WTC11 (cell line): ENCODE data around the gene VPS35L. TPM values are rescaled to one million over a fixed set of nuclear protein-coding genes. Genes with fewer than 3 reads are reported as not detected.

ENCODE experiments used
- ATAC-seq: fragments of 200-7000 bp; cut with Tn5 transposase; 2 replicates; pipeline ENCODE4 v1.10.0; 2021; ENCODE audit warnings: mild to moderate bottlenecking, moderate library complexity
- CTCF ChIA-PET: fragments of 300-600 bp; sonication (Branson Sonifier 250); formaldehyde crosslinking; loops from one replicate; lab custom pipeline; 2021; ENCODE audit warnings: antibody characterized with exemption; lab: Charles Lee
- POLR2A ChIA-PET: fragments of 350-600 bp; sonication (Branson Sonifier 250); formaldehyde crosslinking; loops from one replicate; lab custom pipeline; 2021; ENCODE audit warnings: antibody characterized with exemption; lab: Charles Lee
- DNase-seq: peaks from one replicate; pipeline ENCODE4 v3.0.0; 2021; ENCODE audit warnings: low spot score
- H3K27ac Mint-ChIP-seq: 2 replicates; pipeline ENCODE4 v1.8.0; 2021; ENCODE audit warnings: mixed read lengths
- H3K27me3 Mint-ChIP-seq: 2 replicates; pipeline ENCODE4 v1.8.0; 2021; ENCODE audit warnings: low read depth, mild to moderate bottlenecking, moderate library complexity, mixed read lengths
- H3K36me3 Mint-ChIP-seq: 2 replicates; pipeline ENCODE4 v1.8.0; 2021; ENCODE audit warnings: mixed read lengths
- H3K4me1 Mint-ChIP-seq: 2 replicates; pipeline ENCODE4 v1.8.0; 2022; ENCODE audit warnings: mixed read lengths
- H3K4me3 Mint-ChIP-seq: 2 replicates; pipeline ENCODE4 v1.8.0; 2021; ENCODE audit warnings: mild to moderate bottlenecking, moderate library complexity, mixed read lengths
- H3K9me3 Mint-ChIP-seq: 2 replicates; pipeline ENCODE4 v1.8.0; 2021; ENCODE audit warnings: mixed read lengths
- CREB1 ChIP-seq: sonication (generic); formaldehyde crosslinking; IDR thresholded peaks from 2 replicates; pipeline ENCODE4 v1.8.0; 2023; ENCODE audit warnings: mild to moderate bottlenecking, missing genetic modification reagents
- ELF4 ChIP-seq: sonication (generic); formaldehyde crosslinking; IDR thresholded peaks from 2 replicates; pipeline ENCODE4 v1.8.1; 2022; ENCODE audit warnings: low read depth, mild to moderate bottlenecking, moderate library complexity, missing genetic modification reagents
- ETV6 ChIP-seq: sonication (generic); formaldehyde crosslinking; IDR thresholded peaks from 2 replicates; pipeline ENCODE4 v1.8.1; 2022; ENCODE audit warnings: mild to moderate bottlenecking, missing genetic modification reagents
- FOXJ3 ChIP-seq: sonication (generic); formaldehyde crosslinking; IDR thresholded peaks from 2 replicates; pipeline ENCODE4 v1.9.0; 2021; ENCODE audit warnings: missing genetic modification reagents, mild to moderate bottlenecking, borderline replicate concordance
- FOXK1 ChIP-seq: sonication (generic); formaldehyde crosslinking; IDR thresholded peaks from 2 replicates; pipeline ENCODE4 v1.8.0; 2022; ENCODE audit warnings: mild to moderate bottlenecking, moderate library complexity, missing genetic modification reagents
- FOXP1 ChIP-seq: sonication (generic); formaldehyde crosslinking; IDR thresholded peaks from 2 replicates; pipeline ENCODE4 v1.8.0; 2022; ENCODE audit warnings: missing genetic modification reagents, mild to moderate bottlenecking, moderate library complexity, borderline replicate concordance
- GRHL2 ChIP-seq: fragments of 250-450 bp; sonication (Bioruptor Pico); IDR thresholded peaks from 2 replicates; pipeline ENCODE4 v1.8.0; 2022; ENCODE audit warnings: mild to moderate bottlenecking, moderate library complexity; ENCODE audit not compliant: insufficient replicate concordance, severe bottlenecking
- JAZF1 ChIP-seq: fragments of 250-450 bp; sonication (Bioruptor Pico); IDR thresholded peaks from 2 replicates; pipeline ENCODE4 v1.9.0; 2021; ENCODE audit warnings: moderate library complexity, mild to moderate bottlenecking, inconsistent platforms
- MLX ChIP-seq: sonication (generic); formaldehyde crosslinking; IDR thresholded peaks from 2 replicates; pipeline ENCODE4 v1.8.1; 2023; ENCODE audit warnings: mild to moderate bottlenecking, missing genetic modification reagents, moderate library complexity
- NR1H2 ChIP-seq: sonication (generic); formaldehyde crosslinking; IDR thresholded peaks from 2 replicates; pipeline ENCODE4 v1.9.0; 2021; ENCODE audit warnings: mild to moderate bottlenecking, moderate library complexity, missing genetic modification reagents
- OVOL2 ChIP-seq: fragments of 250-450 bp; sonication (Bioruptor Pico); IDR thresholded peaks from 2 replicates; pipeline ENCODE4 v1.9.0; 2021; ENCODE audit warnings: mild to moderate bottlenecking, borderline replicate concordance
- TEAD1 ChIP-seq: sonication (generic); formaldehyde crosslinking; IDR thresholded peaks from 2 replicates; pipeline ENCODE4 v1.8.0; 2022; ENCODE audit warnings: mild to moderate bottlenecking, missing genetic modification reagents
- ZNF138 ChIP-seq: sonication (generic); formaldehyde crosslinking; conservative IDR thresholded peaks from 2 replicates; pipeline ENCODE4 v1.8.1; 2022; ENCODE audit warnings: mild to moderate bottlenecking, moderate library complexity, missing genetic modification reagents
- ZNF219 ChIP-seq: sonication (generic); formaldehyde crosslinking; IDR thresholded peaks from 2 replicates; pipeline ENCODE4 v1.8.0; 2023; ENCODE audit warnings: missing genetic modification reagents, mild to moderate bottlenecking, borderline replicate concordance
- ZNF416 ChIP-seq: fragments of 250-450 bp; sonication (Bioruptor Pico); IDR thresholded peaks from 2 replicates; pipeline ENCODE4 v1.9.0; 2021; ENCODE audit warnings: mild to moderate bottlenecking, inconsistent platforms
- ZNF423 ChIP-seq: fragments of 250-450 bp; sonication (Bioruptor Pico); IDR thresholded peaks from 2 replicates; pipeline ENCODE4 v2.1.2; 2022; ENCODE audit warnings: mild to moderate bottlenecking, moderate library complexity
- ZNF532 ChIP-seq: fragments of 250-450 bp; sonication (Bioruptor Pico); IDR thresholded peaks from 2 replicates; pipeline ENCODE4 v1.9.0; 2021; ENCODE audit warnings: mild to moderate bottlenecking, borderline replicate concordance
- total RNA-seq: library from RNA; stranded (reverse); gene quantifications from 3 replicates; pipeline ENCODE4 v1.2.3, GENCODE V29; 2021
- TF ChIP-seq, protein P1 (sequence below): sonication (generic); formaldehyde crosslinking; IDR thresholded peaks from 2 replicates; pipeline ENCODE4 v1.8.1; 2022; ENCODE audit warnings: low read depth, missing genetic modification reagents, borderline replicate concordance
- TF ChIP-seq, protein P2 (sequence below): sonication (generic); formaldehyde crosslinking; IDR thresholded peaks from 2 replicates; pipeline ENCODE4 v1.8.1; 2022; ENCODE audit warnings: low read depth, mild to moderate bottlenecking, moderate library complexity, missing genetic modification reagents, borderline replicate concordance
- TF ChIP-seq, protein P3 (sequence below): sonication (generic); formaldehyde crosslinking; IDR thresholded peaks from 2 replicates; pipeline ENCODE4 v1.8.0; 2023; ENCODE audit warnings: missing genetic modification reagents
- TF ChIP-seq, protein P4 (sequence below): fragments of 250-450 bp; sonication (Bioruptor Pico); IDR thresholded peaks from 2 replicates; pipeline ENCODE4 v1.9.0; 2021; ENCODE audit warnings: mild to moderate bottlenecking

The VPS35L gene
- total RNA-seq, 1 experiment from 2014 or later: 59.7 TPM

GRCh38 chr16:19604911-19605310, 49.4 kb downstream of the VPS35L start:
- H3K9me3 Mint-ChIP-seq: peaks cover 11% of the 10 kb centered on the region
- TF ChIP-seq FOXK1 (CRISPR knock-in tag) (no peak), MLX (CRISPR knock-in tag) (no peak), FOXP1 (no peak), CREB1 (CRISPR knock-in tag) (no peak), FOXJ3 (CRISPR knock-in tag) (no peak), ZNF416 (CRISPR knock-in tag) (no peak), ZNF138 (CRISPR knock-in tag) (no peak), ELF4 (CRISPR knock-in tag) (no peak), NR1H2 (CRISPR knock-in tag) (no peak), TEAD1 (CRISPR knock-in tag) (no peak)
- TF ChIP-seq, protein P1, sequence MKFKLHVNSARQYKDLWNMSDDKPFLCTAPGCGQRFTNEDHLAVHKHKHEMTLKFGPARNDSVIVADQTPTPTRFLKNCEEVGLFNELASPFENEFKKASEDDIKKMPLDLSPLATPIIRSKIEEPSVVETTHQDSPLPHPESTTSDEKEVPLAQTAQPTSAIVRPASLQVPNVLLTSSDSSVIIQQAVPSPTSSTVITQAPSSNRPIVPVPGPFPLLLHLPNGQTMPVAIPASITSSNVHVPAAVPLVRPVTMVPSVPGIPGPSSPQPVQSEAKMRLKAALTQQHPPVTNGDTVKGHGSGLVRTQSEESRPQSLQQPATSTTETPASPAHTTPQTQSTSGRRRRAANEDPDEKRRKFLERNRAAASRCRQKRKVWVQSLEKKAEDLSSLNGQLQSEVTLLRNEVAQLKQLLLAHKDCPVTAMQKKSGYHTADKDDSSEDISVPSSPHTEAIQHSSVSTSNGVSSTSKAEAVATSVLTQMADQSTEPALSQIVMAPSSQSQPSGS (CRISPR knock-in tag): no peak
- TF ChIP-seq, all 79 proteins: peak for 0
- H3K27ac Mint-ChIP-seq: no peak overlapping the region
- DNase-seq (no peak), ATAC-seq (no peak)
- ChIA-PET POLR2A (no interaction called here), CTCF (no interaction called here)
- H3K27me3 Mint-ChIP-seq: no peaks in the 10 kb centered on the region
- H3K36me3 Mint-ChIP-seq: peaks cover 59% of the 10 kb centered on the region
- no peak overlapping the region for H3K4me3 Mint-ChIP-seq
- H3K4me1 Mint-ChIP-seq: 0 out of 2 replicates have a peak, but pooled peaks cover 6% of the 10 kb centered on the region

DNA sequence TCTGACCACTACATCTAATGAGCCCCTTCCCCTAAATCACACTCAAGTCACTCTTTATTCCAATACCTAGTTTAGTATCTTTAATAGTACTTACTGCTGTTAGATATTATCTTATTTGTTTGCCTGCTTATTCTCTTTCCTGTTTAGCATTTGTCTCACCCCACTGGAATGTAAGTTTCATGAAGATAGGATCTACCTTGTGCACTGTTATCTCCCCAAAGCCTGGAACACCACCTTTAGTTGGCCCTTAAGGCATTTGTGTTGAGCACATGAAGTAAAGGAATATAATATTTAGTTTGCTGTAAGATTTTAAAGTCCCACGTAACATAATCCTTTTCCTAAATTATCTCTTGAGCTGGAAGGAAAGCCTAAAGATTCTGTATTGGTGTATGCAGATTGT, 50.2 kb downstream of the VPS35L start:
- Mint-ChIP-seq H3K4me1 (0 out of 2 replicates have a peak, but pooled peaks cover 6% of the 10 kb centered on the region), H3K9me3 (peaks cover 11% of the 10 kb centered on the region), H3K27ac (no peak overlapping the region), H3K4me3 (no peak overlapping the region), H3K27me3 (no peaks in the 10 kb centered on the region), H3K36me3 (peaks cover 65% of the 10 kb centered on the region)
- TF ChIP-seq ZNF219 (CRISPR knock-in tag) (no peak), ETV6 (no peak), GRHL2 (CRISPR knock-in tag) (no peak), ZNF532 (CRISPR knock-in tag) (no peak), OVOL2 (CRISPR knock-in tag) (no peak), ZNF416 (CRISPR knock-in tag) (no peak), ZNF423 (CRISPR knock-in tag) (no peak), JAZF1 (CRISPR knock-in tag) (no peak)
- TF ChIP-seq, protein P2, sequence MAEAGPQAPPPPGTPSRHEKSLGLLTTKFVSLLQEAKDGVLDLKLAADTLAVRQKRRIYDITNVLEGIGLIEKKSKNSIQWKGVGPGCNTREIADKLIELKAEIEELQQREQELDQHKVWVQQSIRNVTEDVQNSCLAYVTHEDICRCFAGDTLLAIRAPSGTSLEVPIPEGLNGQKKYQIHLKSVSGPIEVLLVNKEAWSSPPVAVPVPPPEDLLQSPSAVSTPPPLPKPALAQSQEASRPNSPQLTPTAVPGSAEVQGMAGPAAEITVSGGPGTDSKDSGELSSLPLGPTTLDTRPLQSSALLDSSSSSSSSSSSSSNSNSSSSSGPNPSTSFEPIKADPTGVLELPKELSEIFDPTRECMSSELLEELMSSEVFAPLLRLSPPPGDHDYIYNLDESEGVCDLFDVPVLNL: no peak
- TF ChIP-seq, protein P3, sequence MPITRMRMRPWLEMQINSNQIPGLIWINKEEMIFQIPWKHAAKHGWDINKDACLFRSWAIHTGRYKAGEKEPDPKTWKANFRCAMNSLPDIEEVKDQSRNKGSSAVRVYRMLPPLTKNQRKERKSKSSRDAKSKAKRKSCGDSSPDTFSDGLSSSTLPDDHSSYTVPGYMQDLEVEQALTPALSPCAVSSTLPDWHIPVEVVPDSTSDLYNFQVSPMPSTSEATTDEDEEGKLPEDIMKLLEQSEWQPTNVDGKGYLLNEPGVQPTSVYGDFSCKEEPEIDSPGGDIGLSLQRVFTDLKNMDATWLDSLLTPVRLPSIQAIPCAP (CRISPR knock-in tag): no peak
- TF ChIP-seq, protein P4, sequence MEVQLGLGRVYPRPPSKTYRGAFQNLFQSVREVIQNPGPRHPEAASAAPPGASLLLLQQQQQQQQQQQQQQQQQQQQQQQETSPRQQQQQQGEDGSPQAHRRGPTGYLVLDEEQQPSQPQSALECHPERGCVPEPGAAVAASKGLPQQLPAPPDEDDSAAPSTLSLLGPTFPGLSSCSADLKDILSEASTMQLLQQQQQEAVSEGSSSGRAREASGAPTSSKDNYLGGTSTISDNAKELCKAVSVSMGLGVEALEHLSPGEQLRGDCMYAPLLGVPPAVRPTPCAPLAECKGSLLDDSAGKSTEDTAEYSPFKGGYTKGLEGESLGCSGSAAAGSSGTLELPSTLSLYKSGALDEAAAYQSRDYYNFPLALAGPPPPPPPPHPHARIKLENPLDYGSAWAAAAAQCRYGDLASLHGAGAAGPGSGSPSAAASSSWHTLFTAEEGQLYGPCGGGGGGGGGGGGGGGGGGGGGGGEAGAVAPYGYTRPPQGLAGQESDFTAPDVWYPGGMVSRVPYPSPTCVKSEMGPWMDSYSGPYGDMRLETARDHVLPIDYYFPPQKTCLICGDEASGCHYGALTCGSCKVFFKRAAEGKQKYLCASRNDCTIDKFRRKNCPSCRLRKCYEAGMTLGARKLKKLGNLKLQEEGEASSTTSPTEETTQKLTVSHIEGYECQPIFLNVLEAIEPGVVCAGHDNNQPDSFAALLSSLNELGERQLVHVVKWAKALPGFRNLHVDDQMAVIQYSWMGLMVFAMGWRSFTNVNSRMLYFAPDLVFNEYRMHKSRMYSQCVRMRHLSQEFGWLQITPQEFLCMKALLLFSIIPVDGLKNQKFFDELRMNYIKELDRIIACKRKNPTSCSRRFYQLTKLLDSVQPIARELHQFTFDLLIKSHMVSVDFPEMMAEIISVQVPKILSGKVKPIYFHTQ (CRISPR knock-in tag): no peak
- ChIA-PET POLR2A (no interaction called here), CTCF (interaction anchor here (2.2 kb wide), 1 partner anchor 22 kb away, joined by 9 read pairs; no protein-coding TSS in a partner anchor)
- DNase-seq: no peak
- ATAC-seq: no peak
